HG03439 (cell line): ENCODE results near the gene C19orf33.
"Not testable (repeated sequence)": the region's sequence is repeated elsewhere in the genome, so short reads cannot be mapped to it uniquely, and the experiment has no call there.

Experiments used
- ATAC-seq: cut with Tn5 transposase; IDR thresholded peaks from one replicate; pipeline ENCODE4 v1.9.1; 2021; ENCODE audit warnings: mild to moderate bottlenecking, moderate library complexity; ENCODE audit not compliant: unreplicated experiment

The C19orf33 gene

GRCh38 chr19:38303517-38304351 is at the start of gene C19orf33:
Gene C19orf33 (plus strand): TSS chr19:38304251. CDS start chr19:38304262, 11 bp downstream.
- ATAC-seq: no peak

- no peak for ATAC-seq
Measured at GRCh38 chr19:38255383-38256014, 48.6 kb upstream of the C19orf33 start.

- ATAC-seq: not testable (repeated sequence)
Measured at GRCh38 chr19:38261942-38262341, 42.1 kb upstream of the C19orf33 start.

GRCh38 chr19:38262585-38263268 is 41.3 kb upstream of the C19orf33 start:
- no peak for ATAC-seq

GRCh38 chr19:38263689-38264485 is 40.2 kb upstream of the C19orf33 start:
- ATAC-seq: peak; percentile 62

GRCh38 chr19:38264486-38265212 is 39.4 kb upstream of the C19orf33 start, which contains the start of gene SPINT2:
Gene SPINT2 (plus strand): TSS chr19:38264573. CDS start chr19:38264893, 320 bp downstream.
- peak; percentile 30 for ATAC-seq

GRCh38 chr19:38265213-38265861 is 38.7 kb upstream of the C19orf33 start:
- ATAC-seq: no peak

- no peak for ATAC-seq
Measured at GRCh38 chr19:38265921-38266429, 38.1 kb upstream of the C19orf33 start.

- no peak for ATAC-seq
Measured at GRCh38 chr19:38266981-38267597, 37.0 kb upstream of the C19orf33 start.

- ATAC-seq: no peak
Measured at GRCh38 chr19:38267761-38268483, 36.1 kb upstream of the C19orf33 start.

GRCh38 chr19:38268539-38268938 is 35.5 kb upstream of the C19orf33 start:
- ATAC-seq: no peak

- ATAC-seq: no peak
Measured at GRCh38 chr19:38270587-38271167, 33.4 kb upstream of the C19orf33 start.

- no peak for ATAC-seq
Measured at GRCh38 chr19:38273499-38273898, 30.6 kb upstream of the C19orf33 start.

GRCh38 chr19:38274739-38275138 is 29.3 kb upstream of the C19orf33 start:
- no peak for ATAC-seq

- ATAC-seq: no peak
Measured at GRCh38 chr19:38276942-38277517, 27.0 kb upstream of the C19orf33 start.

GRCh38 chr19:38277549-38277948 is 26.5 kb upstream of the C19orf33 start:
- no peak for ATAC-seq

GRCh38 chr19:38277969-38278680 is 25.9 kb upstream of the C19orf33 start:
- ATAC-seq: no peak
